GM18508 (cell line): Measurements from ENCODE around the gene MEIOSIN.

Source experiments
- ATAC-seq: cut with Tn5 transposase; IDR thresholded peaks from one replicate; pipeline ENCODE4 v1.9.1; 2021; ENCODE audit warnings: moderate number of reproducible peaks; ENCODE audit not compliant: insufficient read depth, unreplicated experiment

Gene MEIOSIN

DNA sequence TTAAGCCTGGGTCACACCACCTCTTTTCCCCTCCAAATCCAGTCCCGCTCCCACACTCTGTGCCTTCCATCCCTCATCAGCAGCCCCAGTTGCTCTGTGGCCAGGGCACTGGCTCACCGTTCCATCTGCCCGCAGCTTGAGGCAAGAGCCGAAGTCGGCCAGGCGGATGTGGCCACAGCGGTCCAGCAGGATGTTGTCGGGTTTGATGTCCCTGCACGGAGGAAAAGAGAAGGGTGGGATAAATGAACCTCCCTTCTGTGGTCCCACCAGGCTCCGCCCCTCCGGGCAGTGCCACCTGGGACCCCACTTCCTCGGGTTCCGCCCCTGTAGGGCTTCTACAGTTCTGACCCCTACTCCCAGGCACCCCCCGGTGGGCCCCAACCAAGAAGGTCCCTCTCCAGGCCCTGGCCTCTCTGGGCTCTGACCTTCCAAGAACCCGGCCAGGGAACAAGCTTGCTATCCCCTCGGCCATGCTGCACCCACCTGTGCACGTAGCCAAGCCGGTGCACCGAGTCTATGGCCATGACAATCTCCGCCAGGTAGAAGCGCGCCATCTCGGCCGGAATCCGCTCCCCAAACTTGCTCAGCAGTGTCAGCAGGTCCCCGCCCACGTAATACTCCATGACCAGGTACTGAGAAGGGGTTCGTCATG, 44.9 kb downstream of the MEIOSIN start:
- ATAC-seq = no peak

DNA sequence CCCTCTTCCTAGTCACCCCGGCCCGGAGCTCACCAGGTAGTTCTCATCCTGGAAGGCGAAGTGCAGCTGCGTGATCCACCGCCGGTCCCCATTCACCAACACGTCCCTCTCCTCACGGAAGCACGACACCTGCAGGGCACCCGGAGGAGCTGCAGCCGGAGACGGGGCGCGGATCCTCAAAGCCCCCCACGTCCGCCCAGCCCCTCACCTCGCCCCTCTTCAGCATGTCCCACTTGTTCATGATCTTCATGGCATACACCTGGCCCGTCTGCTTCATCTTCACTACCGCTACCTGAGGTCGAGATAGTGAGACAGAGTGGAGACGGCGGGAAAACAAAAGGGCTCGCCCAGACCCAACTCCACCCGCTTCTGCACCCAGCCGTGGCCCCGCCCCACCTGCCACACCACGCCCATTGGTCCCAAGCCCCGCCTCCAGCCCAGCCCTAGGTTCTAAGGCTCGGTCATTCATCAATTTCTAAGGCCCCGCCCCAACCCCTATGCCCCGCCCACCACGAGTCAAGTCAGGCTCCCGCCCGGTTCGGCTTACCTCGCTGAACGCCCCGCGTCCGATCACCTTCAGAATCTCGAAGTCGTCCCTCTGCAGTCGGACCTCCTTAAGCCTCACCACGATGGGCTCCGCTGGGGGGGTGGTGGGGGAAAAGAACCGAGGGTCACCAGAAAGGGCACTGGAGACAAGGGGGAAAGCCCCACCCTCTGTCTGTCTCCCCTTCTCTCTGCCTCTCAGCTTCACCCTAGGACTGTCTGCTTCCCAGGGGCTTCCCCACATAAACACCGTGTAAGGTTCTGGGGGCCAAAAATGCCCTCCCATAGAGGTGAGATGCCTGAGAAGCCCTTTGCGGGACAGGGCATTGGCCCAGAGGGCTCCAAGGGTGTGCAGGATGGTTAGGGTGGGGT, 46.2 kb downstream of the MEIOSIN start:
- ATAC-seq = no peak

DNA sequence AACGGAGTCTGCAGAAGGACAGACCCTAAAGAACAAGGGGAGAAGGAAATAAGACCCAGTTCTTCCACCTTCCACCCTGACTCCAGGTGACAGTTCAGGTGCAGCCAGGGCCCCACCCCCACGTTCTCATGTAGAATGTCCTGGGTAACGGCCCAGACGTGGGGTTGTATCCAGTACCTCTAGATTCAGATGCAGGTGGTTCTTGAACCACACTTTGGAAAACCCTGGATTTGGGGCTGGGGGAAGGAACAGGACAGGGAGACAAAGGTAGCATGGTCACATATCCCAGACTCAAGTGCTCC, 46.9 kb downstream of the MEIOSIN start:
- ATAC-seq = no peak

DNA sequence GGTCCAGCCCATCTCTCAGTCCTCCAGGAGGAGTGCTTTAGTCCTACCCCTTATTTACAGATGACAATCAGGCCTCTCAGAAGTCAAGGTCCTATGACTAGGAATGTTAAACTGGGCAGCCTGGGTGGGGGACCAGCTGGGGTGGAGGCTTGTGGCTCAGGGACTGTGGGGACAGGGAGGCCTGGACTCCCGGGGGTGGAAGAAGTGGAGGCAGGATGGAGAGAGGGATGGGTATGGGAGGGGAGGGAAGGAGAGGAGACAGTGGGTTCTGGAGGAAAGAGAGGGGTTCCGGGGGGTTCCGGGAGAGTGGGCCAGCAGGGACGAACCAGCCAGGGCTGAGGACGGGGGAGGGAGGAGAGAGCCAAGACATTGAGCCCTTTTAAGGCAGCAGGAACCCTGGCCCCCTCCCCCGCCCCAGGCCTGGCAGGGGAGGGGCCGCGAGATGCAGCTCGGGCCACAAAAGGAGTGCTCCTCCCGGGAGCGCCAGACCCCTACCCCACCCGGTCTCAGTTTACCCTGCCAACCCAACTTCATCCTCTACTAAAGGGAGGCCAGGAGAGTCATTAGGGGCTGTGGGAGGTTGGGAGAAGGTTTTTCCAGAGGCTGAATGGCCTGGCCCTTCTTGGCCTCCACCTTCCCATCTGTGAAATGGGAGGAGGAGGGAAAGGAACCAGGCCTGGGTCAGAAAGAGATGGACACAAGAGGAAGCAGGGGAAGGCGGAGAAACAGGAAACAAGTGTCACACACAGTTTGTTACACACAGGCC, 47.4 kb downstream of the MEIOSIN start:
- ATAC-seq = no peak

DNA sequence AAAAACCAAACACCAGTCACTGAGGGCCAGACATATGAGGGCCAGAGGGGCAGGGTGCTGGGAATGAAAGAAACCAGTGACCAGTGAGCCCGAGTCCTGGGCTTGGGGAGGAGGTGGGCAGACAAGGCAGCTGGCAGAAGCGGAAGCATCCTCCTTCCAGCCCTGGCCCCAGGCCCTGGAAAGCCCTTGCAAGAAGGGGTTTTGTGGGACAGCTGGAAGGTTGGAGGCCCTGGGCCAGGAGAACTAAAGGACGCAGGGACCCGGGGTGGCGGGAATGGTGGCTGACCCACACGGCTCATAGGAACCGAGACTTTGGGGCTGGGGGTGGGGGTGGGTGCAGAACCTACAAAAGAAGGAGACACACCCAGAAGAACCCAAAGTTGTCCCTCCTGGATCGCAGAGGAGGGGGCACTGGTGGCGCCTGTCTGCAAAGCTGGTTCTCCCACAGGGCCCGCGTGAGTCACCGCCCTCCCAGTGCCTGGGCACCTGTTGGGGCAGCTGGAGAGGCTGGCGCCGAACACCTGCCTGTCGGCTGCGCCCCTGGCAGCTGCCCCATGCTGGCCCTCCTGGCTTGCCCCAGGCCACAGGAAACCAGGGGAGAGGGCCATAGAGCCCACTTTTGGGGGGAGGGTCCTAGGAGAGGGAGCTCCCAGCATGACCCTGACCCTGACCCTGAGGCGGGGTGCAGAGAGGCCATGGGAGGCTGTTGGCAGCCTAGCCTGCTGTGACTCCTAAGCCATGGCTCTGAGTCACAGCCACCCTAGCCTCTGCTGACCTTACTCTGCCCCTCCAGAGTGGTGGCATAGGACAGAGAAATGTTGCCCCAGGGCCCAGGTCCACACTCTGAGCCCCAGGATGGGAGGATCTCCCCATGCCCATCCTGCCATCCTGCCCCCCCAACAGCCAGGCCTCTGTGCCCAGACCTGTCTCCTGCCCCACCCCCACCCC, 48.2 kb downstream of the MEIOSIN start:
- no peak for ATAC-seq

DNA sequence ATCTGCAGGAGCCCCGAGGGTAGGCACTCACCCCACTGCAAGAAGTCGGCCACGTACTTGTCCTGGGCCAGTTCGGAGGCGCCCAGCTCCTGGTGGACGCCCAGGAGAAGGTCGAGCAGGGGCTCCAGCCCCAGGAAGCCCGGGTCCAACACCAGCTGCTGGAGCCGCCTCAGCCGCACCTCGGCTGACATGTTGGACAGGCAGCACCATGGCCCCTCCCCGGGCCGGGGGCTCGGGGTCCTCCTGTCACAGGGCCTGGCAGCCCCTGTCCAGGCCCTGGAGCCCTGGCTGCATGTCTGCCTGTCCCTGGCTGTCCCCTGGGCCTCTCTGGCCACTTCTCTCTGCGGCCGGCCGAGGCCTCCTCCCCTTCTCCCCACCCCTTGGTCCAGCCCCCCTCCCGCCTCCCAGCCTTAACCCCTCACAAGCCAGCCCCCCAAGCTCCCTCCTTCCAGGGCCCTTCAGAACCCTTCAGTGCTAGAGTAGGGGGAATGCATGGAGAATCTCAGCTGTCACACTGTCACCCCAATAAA, 49.0 kb downstream of the MEIOSIN start, which contains the start of gene DMPK:
DMPK (minus strand) TSS at position 329 of the 530 bp plus-strand sequence; CDS start at position 191, 138 bp downstream.
- ATAC-seq = no peak

DNA sequence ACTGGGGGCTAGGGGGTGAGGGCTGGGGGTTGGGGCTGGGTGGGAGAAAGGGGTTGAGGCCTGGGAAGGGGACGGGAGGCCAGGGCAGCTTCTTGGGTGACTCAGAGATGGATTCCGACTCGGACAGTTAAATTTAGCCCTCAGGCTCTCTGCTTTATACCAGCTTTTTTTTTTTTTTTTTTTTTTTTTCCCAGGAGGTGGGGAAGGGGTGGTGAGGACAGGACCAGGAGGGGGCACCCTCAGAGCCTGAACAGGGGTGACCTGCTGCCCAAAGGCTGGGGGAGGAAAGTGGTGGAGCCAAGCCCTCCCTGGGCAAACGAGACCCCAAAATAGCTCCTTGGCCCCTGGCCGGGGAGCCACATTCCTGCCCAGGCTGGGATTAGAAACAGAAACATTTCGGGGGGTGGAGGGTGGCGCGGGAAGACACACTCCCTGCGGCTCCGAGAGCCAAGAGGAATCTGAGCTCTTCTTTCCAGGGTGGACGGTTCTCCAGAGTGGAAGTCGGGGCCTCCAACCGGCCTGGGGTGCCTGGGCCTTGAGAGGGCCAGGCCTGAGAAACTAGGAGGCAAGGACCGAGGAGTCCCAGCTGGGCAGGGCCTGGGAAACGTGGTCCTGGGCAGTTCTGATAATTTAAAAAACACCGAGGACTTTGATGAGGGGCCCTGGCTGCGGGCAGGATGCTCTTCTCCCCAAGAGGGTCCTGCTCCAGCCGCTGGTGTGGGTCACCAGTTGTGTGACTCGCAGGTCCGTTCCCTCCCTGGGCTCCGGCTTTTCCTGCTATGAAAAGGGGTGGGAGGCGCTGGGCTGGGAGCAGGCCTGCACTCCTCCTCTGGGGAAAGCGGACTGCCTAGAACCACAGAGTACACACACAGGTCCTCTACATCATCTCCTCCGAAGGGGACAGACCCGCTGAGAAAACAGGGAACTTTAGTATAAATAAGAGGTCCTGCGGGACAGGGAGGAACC, 49.9 kb downstream of the MEIOSIN start:
- ATAC-seq = no peak

DNA sequence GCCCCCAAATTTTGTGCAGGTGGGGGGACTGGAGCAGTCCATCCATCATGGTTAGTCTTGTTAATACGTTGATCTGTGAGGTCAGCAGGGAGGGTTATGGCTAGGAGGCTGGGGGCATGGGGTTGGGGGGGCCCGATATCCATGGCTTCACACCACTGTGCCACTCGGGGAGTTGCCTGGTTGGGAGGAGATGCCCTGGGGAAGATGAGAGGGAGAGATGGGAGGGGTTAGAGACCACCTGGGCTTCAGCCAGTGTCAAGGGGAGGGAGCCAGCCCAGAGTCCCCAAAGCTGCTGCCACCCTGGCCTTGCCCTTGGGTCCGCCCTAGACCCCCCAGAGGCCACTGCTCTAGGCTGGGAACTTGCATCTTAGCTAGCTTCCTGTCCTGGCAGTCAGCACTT, 50.9 kb downstream of the MEIOSIN start:
- no peak for ATAC-seq

DNA sequence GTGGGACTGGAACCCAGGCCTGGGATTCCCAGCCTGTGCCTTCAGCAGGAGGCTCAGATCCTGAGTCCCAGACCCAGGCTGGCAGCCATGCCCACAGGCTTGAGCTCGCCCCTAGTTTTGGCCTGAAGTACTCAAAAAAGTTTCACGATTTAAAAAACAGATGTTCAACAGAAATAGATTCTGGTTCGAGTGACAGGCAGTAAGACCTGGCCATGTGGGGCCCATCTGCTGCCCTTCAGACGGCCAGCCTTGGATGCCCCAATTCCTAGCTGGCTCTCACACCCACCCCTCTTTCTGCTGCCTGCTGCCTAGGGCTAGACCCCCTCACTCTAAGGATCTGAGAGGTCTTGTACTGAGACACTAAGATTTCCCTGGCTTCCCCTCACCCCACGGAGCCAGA, 51.9 kb downstream of the MEIOSIN start:
- ATAC-seq = no peak

DNA sequence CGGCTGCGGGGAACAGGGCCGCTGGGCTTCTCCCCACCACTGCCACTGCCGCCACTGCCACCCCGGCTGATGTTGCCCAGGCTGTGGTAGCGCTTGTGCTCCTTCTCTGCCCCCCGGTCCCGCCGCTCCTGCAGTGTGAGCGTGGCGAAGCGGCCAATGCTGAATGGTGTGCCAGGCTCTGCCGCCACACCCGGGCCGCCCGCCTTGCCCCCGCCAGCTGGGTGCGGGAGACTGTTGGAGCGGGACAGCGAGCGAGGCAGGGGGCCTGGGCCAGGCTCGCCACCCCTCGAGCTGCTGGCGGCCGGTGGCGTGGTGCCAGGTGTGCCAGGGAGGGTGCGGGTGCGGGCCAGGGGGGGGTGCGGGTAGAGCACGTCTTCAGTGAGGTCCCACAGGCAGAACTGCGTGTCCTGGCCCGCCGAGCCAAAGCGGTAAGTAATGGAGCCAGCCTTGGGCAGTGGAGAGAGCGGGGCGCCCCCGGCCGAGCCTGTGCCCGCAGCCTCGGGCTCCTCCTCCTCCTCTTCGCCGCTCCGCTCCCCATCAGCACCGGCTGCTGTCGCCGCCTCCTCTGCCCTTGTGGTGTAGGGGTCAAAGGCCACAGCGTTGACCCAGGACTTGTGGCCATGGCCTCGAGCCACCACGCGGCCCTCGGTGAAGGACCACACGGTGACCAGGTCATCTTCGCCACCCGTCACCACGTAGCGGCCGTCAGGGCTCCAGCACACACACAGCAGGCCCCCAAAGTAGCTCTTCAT, 52.7 kb downstream of the MEIOSIN start:
- no peak for ATAC-seq

DNA sequence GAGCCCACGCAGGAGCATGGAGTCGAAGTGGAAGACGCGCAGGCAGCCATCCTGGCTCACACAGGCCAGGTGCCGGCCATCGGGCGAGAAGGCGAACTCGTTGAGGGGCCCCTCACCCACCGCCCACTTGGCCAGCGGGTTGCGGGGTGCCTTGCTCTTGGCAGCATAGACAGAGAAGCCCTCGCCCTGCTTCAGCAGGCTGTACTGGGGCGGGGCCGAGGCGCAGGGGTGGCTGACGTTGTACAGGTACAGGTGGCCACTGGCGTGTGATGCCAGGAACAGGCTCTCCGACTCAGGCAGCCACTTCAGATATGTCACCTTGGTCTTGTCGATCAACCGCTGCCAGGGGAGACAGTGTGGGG, 53.3 kb downstream of the MEIOSIN start:
- ATAC-seq = no peak

DNA sequence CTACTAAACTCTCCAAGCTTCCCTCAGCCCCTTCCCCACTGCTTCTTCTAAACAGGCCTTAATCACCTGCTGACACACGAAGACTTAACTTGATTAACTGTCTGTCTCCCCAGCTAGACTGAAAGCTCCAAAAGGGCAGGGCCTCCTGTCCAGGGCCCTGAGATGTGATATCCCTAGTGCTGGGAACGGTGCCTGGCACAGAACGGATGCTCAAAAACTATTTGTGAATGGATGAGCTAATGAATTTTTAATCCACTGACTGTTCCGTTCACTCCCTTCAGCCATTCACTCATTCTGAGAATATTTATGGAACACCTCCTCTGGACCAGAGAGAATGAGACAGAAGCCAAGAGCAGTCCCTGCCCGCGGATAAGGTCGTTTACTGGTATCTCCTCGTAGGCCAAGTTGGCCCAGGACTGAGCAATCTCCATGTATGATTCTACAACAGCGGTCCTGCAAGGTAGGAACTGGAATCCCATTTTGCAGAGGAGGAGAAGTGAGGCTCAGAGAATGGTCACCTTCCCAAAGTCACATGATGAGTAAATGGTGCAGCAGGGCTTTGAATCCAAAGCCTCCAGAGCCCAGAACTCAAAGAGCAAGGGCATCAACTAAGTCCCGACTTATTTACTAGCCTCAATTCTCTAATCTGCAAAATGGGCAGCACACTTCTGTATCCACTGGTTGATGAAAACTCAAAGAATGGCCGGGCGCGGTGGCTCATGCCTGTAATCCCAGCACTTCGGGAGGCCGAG, 56.0 kb downstream of the MEIOSIN start:
- ATAC-seq = no peak

DNA sequence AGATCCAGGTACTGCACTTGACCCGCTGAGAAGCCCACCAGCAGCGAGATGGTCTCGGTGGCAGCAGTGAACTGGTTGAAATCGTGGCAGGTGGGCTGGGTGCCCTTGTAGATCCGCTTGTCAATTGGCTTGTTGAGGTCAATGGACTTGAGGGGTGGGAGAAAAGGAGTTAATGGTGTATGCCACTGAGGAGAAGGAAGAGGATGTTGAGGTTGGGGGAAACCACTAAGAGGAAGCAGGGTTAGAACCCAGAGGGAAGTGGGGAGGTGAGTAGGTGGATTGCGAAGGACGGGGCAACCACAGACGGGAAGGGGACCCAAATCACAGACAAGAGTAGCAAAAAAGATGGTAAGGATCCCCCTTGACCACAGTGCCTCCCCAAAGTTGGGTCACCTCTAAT, 57.7 kb downstream of the MEIOSIN start:
- ATAC-seq = no peak

DNA sequence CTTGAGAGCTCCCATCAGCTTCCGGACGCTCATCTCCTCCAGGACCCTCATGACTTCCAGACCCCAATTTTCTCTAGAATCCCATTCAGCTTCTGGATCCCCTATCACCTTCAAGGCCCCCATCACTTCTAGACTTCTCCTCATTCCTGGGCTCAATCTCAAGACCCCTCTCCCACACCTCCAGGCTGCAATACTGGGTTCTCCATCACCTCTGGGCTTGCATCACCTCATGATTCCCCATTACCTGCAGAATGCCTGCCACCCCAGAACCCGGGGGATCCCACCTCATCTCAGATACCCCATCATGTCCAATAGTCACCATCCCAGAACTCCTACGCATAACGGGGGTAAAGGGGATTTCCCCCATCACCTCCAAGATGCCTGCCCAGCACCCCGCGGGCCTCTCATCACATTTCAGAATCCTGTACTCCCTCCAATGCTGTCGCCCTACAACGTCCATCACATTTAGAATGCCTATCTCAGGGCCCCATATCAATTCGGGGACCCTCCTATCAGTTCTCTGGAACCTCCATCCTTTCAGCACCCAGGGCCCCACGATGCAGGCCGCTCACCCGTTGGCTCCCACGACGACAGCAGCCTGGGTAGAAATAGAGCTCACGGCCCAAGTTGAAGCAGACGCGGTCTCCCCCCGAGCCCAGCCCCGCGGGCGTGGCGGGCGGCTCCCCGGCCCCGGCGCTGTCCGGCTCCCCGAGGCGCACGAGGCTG, 58.7 kb downstream of the MEIOSIN start:
- ATAC-seq = no peak

DNA sequence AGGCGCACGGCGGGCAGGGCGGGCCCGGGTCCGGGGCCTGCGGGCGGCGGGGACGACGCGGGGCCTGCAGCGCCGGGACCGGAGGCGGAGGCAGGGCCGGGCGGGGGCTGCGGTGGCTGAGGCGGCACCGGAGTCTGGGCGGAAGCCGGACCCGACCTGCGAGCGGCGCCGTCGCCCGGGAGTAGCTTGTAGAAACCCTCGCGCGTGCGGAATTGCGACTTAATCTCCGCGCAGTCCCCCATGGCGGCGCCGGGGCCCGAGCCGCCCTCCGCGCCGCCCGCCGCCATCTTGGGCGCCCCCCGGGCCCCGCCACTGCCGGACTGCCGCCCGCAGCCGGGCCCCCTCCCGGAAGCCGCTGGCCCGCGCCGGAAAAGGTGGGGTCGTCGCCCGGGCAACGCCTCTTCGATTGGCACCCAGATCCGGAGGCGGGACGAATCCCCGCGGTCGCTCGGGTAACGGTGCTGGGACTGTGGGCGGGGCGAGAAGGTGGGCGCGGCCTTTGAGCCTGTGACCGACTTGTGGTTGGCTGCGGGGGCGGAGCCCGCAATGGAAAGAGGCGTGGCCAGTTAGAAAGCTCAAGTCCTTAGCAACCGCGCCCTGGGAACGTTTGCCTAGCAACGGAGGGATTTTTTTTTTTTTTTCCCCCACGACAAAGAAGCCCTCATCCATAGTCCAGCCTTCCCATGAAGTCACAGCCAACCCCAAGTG, 59.4 kb downstream of the MEIOSIN start, which contains the start of gene DMWD:
DMWD (minus strand) TSS at position 376 of the 708 bp plus-strand sequence; CDS start at position 287, 89 bp downstream.
- no peak for ATAC-seq

DNA sequence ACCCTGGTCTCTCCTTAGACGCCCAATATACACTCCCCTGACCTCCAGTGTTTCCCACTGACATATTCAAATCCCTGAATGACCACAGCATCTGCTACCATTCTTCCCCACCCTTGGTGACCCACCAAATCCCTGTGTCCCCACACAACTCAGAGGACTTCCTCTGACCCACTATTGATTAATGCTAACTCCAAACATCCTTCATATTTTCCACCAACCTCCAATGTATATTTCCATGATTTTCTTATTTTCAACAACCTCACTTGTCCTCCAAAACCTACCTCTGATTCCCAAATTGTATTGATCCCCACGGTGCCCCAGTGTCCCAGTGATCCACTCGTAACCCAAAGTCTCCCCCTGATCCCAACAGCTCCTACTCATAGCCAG, 59.9 kb downstream of the MEIOSIN start:
- ATAC-seq = no peak
